IMR-90 (cell line): ENCODE data around the gene NRM. TPM values are rescaled to one million over a fixed set of nuclear protein-coding genes. Genes with fewer than 3 reads are reported as not detected.

ENCODE experiments used
- ATAC-seq: fragments of 200-7000 bp; cut with Tn5 transposase; 2 replicates; pipeline ENCODE4 v1.9.1; 2020; ENCODE audit warnings: low read depth, mild to moderate bottlenecking, moderate library complexity
- BruUV-seq: library from RNA; stranded (reverse); fragments of 400-500 nt; replicated peaks from 2 replicates; lab custom pipeline; 2021; lab: Mats Ljungman, UMichigan
- CTCF ChIA-PET: fragments of 300-600 bp; formaldehyde crosslinking; extraction: SDS; loops from one replicate; lab custom pipeline; 2021; ENCODE audit warnings: antibody characterized with exemption; lab: Yijun Ruan, JAX
- POLR2A ChIA-PET: fragments of 300-600 bp; sonication (Branson Sonifier 250); formaldehyde crosslinking; loops from one replicate; lab custom pipeline; 2022; ENCODE audit warnings: antibody characterized with exemption; ENCODE audit not compliant: unreplicated experiment; lab: Charles Lee
- DNase-seq: peaks from one replicate; pipeline ENCODE4 v3.0.0; 2013
- H2AFZ ChIP-seq: replicated peaks from 2 replicates; pipeline ENCODE3; 2013; ENCODE audit warnings: low read length, mild to moderate bottlenecking; ENCODE audit not compliant: poor library complexity
- H2AK5ac ChIP-seq: 2 replicates; pipeline ENCODE4 v1.6.1; 2013; ENCODE audit warnings: low read depth, low read length, inconsistent platforms
- H2AK9ac ChIP-seq: replicated peaks from 2 replicates; pipeline ENCODE3; 2013; ENCODE audit warnings: mild to moderate bottlenecking, low read depth, low read length, moderate library complexity; ENCODE audit not compliant: poor library complexity
- H2BK120ac ChIP-seq: 2 replicates; pipeline ENCODE4 v1.6.1; 2013; ENCODE audit warnings: low read depth, low read length, inconsistent platforms
- H2BK15ac ChIP-seq: 3 replicates; pipeline ENCODE4 v1.6.1; 2013; ENCODE audit warnings: low read depth, low read length, inconsistent platforms
- H2BK20ac ChIP-seq: 2 replicates; pipeline ENCODE4 v1.6.1; 2013; ENCODE audit warnings: low read depth, mild to moderate bottlenecking, inconsistent platforms, low read length, moderate library complexity
- H2BK5ac ChIP-seq: 2 replicates; pipeline ENCODE4 v1.6.1; 2013; ENCODE audit warnings: mild to moderate bottlenecking, low read depth, low read length, inconsistent platforms; ENCODE audit not compliant: poor library complexity, severe bottlenecking
- H3K14ac ChIP-seq: replicated peaks from 2 replicates; pipeline ENCODE4 v1.6.1; 2013; ENCODE audit warnings: low read depth, low read length, inconsistent platforms
- H3K18ac ChIP-seq: 2 replicates; pipeline ENCODE4 v1.6.1; 2013; ENCODE audit warnings: low read depth, low read length, control low read depth
- H3K23ac ChIP-seq: 2 replicates; pipeline ENCODE4 v1.6.1; 2013; ENCODE audit warnings: low read depth, low read length, inconsistent platforms
- H3K27ac ChIP-seq: 2 replicates; pipeline ENCODE4 v1.5.1; 2013; ENCODE audit warnings: mild to moderate bottlenecking, control low read depth, low read length; ENCODE audit not compliant: insufficient read depth
- H3K27me3 ChIP-seq: 2 replicates; pipeline ENCODE4 v1.6.1; 2013; ENCODE audit warnings: low read length; ENCODE audit not compliant: control insufficient read depth, insufficient read depth
- H3K36me3 ChIP-seq: 2 replicates; pipeline ENCODE4 v1.6.1; 2013; ENCODE audit warnings: low read length, mixed read lengths; ENCODE audit not compliant: control insufficient read depth, insufficient read depth
- H3K4ac ChIP-seq: 2 replicates; pipeline ENCODE4 v1.6.1; 2013; ENCODE audit warnings: low read depth, low read length, inconsistent platforms
- H3K4me1 ChIP-seq: 2 replicates; pipeline ENCODE4 v1.6.1; 2013; ENCODE audit warnings: low read length, mixed read lengths; ENCODE audit not compliant: control insufficient read depth, insufficient read depth
- H3K4me2 ChIP-seq: 2 replicates; pipeline ENCODE4 v1.6.1; 2013; ENCODE audit warnings: low read depth, mild to moderate bottlenecking, control low read depth, low read length, moderate library complexity
- H3K4me3 ChIP-seq: 2 replicates; pipeline ENCODE4 v1.5.1; 2013; ENCODE audit warnings: low read depth, mild to moderate bottlenecking, control low read depth, low read length, moderate library complexity; ENCODE audit not compliant: insufficient read depth
- H3K56ac ChIP-seq: 2 replicates; pipeline ENCODE4 v1.6.1; 2013; ENCODE audit warnings: low read length, inconsistent platforms; ENCODE audit not compliant: insufficient read depth; ENCODE audit errors: extremely low read depth
- H3K79me1 ChIP-seq, 2 experiments: 2 replicates each; pipeline ENCODE4 v1.6.1; 2013; ENCODE audit warnings: low read length in 2 of 2, inconsistent platforms in 1 of 2, low read depth in 1 of 2
- H3K9ac ChIP-seq: 2 replicates; pipeline ENCODE4 v1.6.1; 2013; ENCODE audit warnings: low read depth, low read length, control low read depth
- H3K9me1 ChIP-seq: 2 replicates; pipeline ENCODE4 v1.6.1; 2013; ENCODE audit warnings: low read length, inconsistent platforms; ENCODE audit not compliant: insufficient read depth
- H3K9me3 ChIP-seq: 2 replicates; pipeline ENCODE4 v1.6.1; 2013; ENCODE audit warnings: low read length; ENCODE audit not compliant: control insufficient read depth, insufficient read depth
- H4K20me1 ChIP-seq: 2 replicates; pipeline ENCODE4 v1.6.1; 2013; ENCODE audit warnings: low read length, inconsistent platforms; ENCODE audit not compliant: insufficient read depth
- H4K5ac ChIP-seq: 2 replicates; pipeline ENCODE4 v1.6.1; 2013; ENCODE audit warnings: mild to moderate bottlenecking, low read depth, low read length, control low read depth
- H4K8ac ChIP-seq, 2 experiments: 2 replicates each; pipeline ENCODE4 v1.6.1; 2013; ENCODE audit warnings: low read depth in 2 of 2, low read length in 2 of 2, control low read depth in 1 of 2, inconsistent platforms in 1 of 2
- H4K91ac ChIP-seq: 2 replicates; pipeline ENCODE4 v1.6.1; 2013; ENCODE audit warnings: low read depth, low read length, inconsistent platforms; ENCODE audit not compliant: insufficient read depth
- FOS ChIP-seq: fragments of 150-350 bp; IDR thresholded peaks from 2 replicates; pipeline ENCODE4 v1.6.1; 2016; ENCODE audit warnings: low read depth, low read length
- MXI1 ChIP-seq: IDR thresholded peaks from 2 replicates; pipeline ENCODE4 v1.6.1; 2012; ENCODE audit warnings: low read depth, mild to moderate bottlenecking, low read length, moderate library complexity, borderline replicate concordance
- USF2 ChIP-seq: fragments of 150-350 bp; IDR thresholded peaks from 2 replicates; pipeline ENCODE4 v1.6.1; 2017; ENCODE audit warnings: mild to moderate bottlenecking, antibody characterized with exemption, low read length, low read depth
- WGBS, 2 experiments: methylation state at CpG; one replicate each; pipeline versions ENCODE4 v1.1.5 to v1.1.7; 2013; ENCODE audit warnings: missing lambda C conversion rate in 2 of 2; ENCODE audit not compliant: insufficient read length in 1 of 2; ENCODE audit errors: extremely low coverage in 2 of 2; 5-methylcytosine and 5-hydroxymethylcytosine counted together
- dilution Hi-C: fragments of 300-500 bp; cut with HindIII; formaldehyde crosslinking; loops from one replicate; pipeline ENCODE4 v1.14.3; 2018; ENCODE audit warnings: low sequenced_read_pairs; ENCODE audit not compliant: unreplicated experiment
- in situ Hi-C: fragments of 300-500 bp; cut with MboI; formaldehyde crosslinking; loops from 3 replicates; pipeline ENCODE4 v1.14.3; 2019; ENCODE audit warnings: low sequenced_read_pairs, inconsistent platforms, mixed read lengths
- intact Hi-C: fragments of 100-400 bp; cut with micrococcal nuclease; formaldehyde crosslinking; loops from 2 replicates; pipeline ENCODE4 v1.10.0; 2022
- polyA plus RNA-seq, 3 experiments: library from polyadenylated mRNA; depleted of rRNA; stranded (reverse); fragments of >200 nt; gene quantifications; 2 replicates each; pipeline ENCODE4 v1.2.3, GENCODE V29; 2012; ENCODE audit warnings: low replicate concordance in 1 of 3
- total RNA-seq: library from RNA; depleted of rRNA; stranded (reverse); fragments of >200 nt; gene quantifications from 2 replicates; pipeline ENCODE4 v1.2.3, GENCODE V29; 2012

Gene NRM
- total and polyA plus RNA-seq, 2 of the 4 experiments (the other 2 are of a cell fraction), result 2.2 to 27.0 TPM

- Histone ChIP-seq H4K5ac (no peak overlapping the region), H3K4me2 (no peak overlapping the region), H3K27me3 (no peaks in the 10 kb centered on the region), H2AK9ac (no peak overlapping the region), H2BK15ac (no peak overlapping the region), H3K9me3 (no peaks in the 10 kb centered on the region), H3K36me3 (peaks cover 44% of the 10 kb centered on the region), H3K9me1 (no peaks in the 10 kb centered on the region; the same call in 1 of the 2 replicates), H4K8ac (no peak overlapping the region), H3K79me1 (no peaks in the 10 kb centered on the region), H2AK5ac (no peak overlapping the region), H4K91ac (no peak overlapping the region), H2AFZ (no peak overlapping the region), H3K4me1 (no peaks in the 10 kb centered on the region), H2BK120ac (no peak overlapping the region), H3K56ac (no peak overlapping the region), H3K9ac (no peak overlapping the region), H3K18ac (no peak overlapping the region), H3K27ac (no peak overlapping the region), H2BK20ac (no peak overlapping the region), H3K23ac (no peak overlapping the region), H3K4me3 (no peak overlapping the region), H3K4ac (no peak overlapping the region), H4K20me1 (no peaks in the 10 kb centered on the region), H2BK5ac (no peak overlapping the region), H3K14ac (no peak overlapping the region)
- no TSS peak for BruUV-seq
- in situ Hi-C loops, result no loop called here
- intact Hi-C loops, result no loop called here
- TF ChIP-seq MXI1 (no peak), FOS (no peak), USF2 (no peak)
- 90% methylated on average over 2 of the region's 6 CpGs; no CpG with 5 or more reads in 1 of the 2 experiments for WGBS, 2 experiments
- POLR2A ChIA-PET, result no interaction called here
- CTCF ChIA-PET, result no interaction called here
- ATAC-seq (no peak), DNase-seq (no peak)
- dilution Hi-C loops, result no loop called here
Measured at GRCh38 chr6:30707281-30707850, 16.6 kb upstream of the NRM start.
